MM.1S (cell line): Measurements from ENCODE around the gene INSYN2A.

Experiments used
- DNase-seq: peaks from one replicate; pipeline ENCODE4 v3.0.0-alpha.2; 2015
- H2AFZ ChIP-seq: fragments of 300-600 bp; sonication (generic); 2 replicates; pipeline ENCODE4 v1.6.0; 2016; ENCODE audit warnings: antibody characterized with exemption, low read length
- H3F3A ChIP-seq: fragments of 300-600 bp; sonication (generic); 2 replicates; pipeline ENCODE4 v1.6.1; 2016; ENCODE audit warnings: mild to moderate bottlenecking, antibody characterized with exemption, low read length, moderate library complexity, mixed read lengths; ENCODE audit not compliant: insufficient read depth
- H3K27ac ChIP-seq: fragments of 300-600 bp; sonication (generic); 2 replicates; pipeline ENCODE4 v1.5.1; 2016; ENCODE audit warnings: mild to moderate bottlenecking, low read length
- H3K27me3 ChIP-seq: fragments of 300-600 bp; sonication (generic); replicated peaks from 2 replicates; pipeline ENCODE4 v1.6.0; 2016; ENCODE audit warnings: low read length; ENCODE audit not compliant: insufficient read depth
- H3K36me3 ChIP-seq: fragments of 300-600 bp; sonication (generic); replicated peaks from 2 replicates; pipeline ENCODE4 v1.6.1; 2016; ENCODE audit warnings: mild to moderate bottlenecking, low read length, mixed read lengths; ENCODE audit not compliant: insufficient read depth
- H3K4me1 ChIP-seq: fragments of 300-600 bp; sonication (generic); 2 replicates; pipeline ENCODE4 v1.6.1; 2016; ENCODE audit warnings: low read length, mixed read lengths
- H3K4me2 ChIP-seq: fragments of 300-600 bp; sonication (generic); 2 replicates; pipeline ENCODE4 v1.6.0; 2016; ENCODE audit warnings: low read depth, low read length
- H3K4me3 ChIP-seq: fragments of 300-600 bp; sonication (generic); 2 replicates; pipeline ENCODE4 v1.5.1; 2016; ENCODE audit warnings: low read length, mixed read lengths
- H3K79me2 ChIP-seq: fragments of 300-600 bp; sonication (generic); 2 replicates; pipeline ENCODE4 v1.6.1; 2016; ENCODE audit warnings: mixed run types, low read length, mixed read lengths
- H3K9ac ChIP-seq: fragments of 300-600 bp; sonication (generic); 2 replicates; pipeline ENCODE4 v1.6.1; 2016; ENCODE audit warnings: low read length, mixed read lengths
- H3K9me2 ChIP-seq: fragments of 300-600 bp; sonication (generic); replicated peaks from 2 replicates; pipeline ENCODE4 v1.6.1; 2016; ENCODE audit warnings: mild to moderate bottlenecking, low read length, mixed read lengths; ENCODE audit not compliant: insufficient read depth
- H3K9me3 ChIP-seq: fragments of 300-600 bp; sonication (generic); replicated peaks from 2 replicates; pipeline ENCODE4 v1.6.1; 2016; ENCODE audit warnings: mild to moderate bottlenecking, low read length, mixed read lengths; ENCODE audit not compliant: insufficient read depth
- H4K20me1 ChIP-seq: fragments of 300-600 bp; sonication (generic); 2 replicates; pipeline ENCODE4 v1.6.1; 2016; ENCODE audit warnings: mild to moderate bottlenecking, low read length, moderate library complexity, mixed read lengths; ENCODE audit not compliant: insufficient read depth
- CTCF ChIP-seq: fragments of 300-600 bp; sonication (generic); IDR thresholded peaks from 2 replicates; pipeline ENCODE4 v1.5.1; 2016; ENCODE audit warnings: antibody characterized with exemption, low read length, mixed read lengths
- EZH2 ChIP-seq: fragments of 300-600 bp; sonication (generic); optimal IDR thresholded peaks from 2 replicates; pipeline ENCODE3; 2017; ENCODE audit warnings: low read depth, mild to moderate bottlenecking, antibody characterized with exemption, low read length, mixed read lengths
- EZH2phosphoT487 ChIP-seq: fragments of 300-600 bp; sonication (generic); IDR thresholded peaks from 2 replicates; pipeline ENCODE4 v1.6.1; 2018; ENCODE audit warnings: antibody characterized with exemption, low read length

The INSYN2A gene

DNA sequence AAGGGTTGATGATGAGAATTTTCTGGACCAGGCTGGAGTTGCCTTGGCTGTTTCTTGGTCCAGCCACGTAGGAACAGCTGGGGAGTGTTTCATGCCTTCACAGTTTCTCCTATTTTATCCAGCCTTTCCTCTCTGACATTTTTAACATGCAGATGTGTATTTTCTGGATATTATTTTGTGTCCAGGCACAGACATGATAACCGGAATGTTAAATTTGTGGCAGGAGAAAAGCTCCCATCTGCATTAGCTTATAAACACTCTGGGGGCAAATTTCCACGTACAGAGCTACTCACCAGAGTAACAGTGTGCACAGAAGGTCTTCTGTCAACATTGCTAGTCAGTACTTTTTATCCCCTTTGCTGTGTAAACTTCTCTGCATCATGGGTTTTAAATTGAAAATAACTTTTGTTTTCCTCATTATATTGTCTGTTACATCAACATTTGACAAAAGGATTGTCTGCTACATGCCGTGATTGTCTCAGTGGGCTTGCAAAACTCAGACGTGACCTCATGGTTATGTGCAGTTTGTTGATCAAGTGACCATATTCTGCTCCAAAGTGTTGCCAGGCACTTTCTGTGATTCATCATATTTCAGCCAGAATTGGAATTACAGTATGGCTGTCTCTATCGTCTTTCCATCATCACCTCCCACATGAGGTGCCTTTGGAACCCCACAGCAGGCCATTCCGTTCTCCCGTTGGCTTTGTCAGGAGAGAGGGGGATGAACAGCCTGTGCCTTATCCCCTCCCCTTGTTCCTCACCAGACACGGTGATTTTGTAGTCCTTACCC, 41.4 kb downstream of the INSYN2A start:
- no peak overlapping the region for H2AFZ ChIP-seq
- H3K79me2 ChIP-seq, result no peaks in the 10 kb centered on the region
- H3K36me3 ChIP-seq, result no peaks in the 10 kb centered on the region
- TF ChIP-seq EZH2phosphoT487, result no peak
- no peak for TF ChIP-seq CTCF
- no peak for TF ChIP-seq EZH2
- H3K9me3 ChIP-seq, result no peaks in the 10 kb centered on the region
- H3K27ac ChIP-seq, result no peak overlapping the region
- H3K4me3 ChIP-seq, result no peak overlapping the region
- H4K20me1 ChIP-seq, result no peaks in the 10 kb centered on the region
- H3K9ac ChIP-seq, result no peak overlapping the region
- no peak for DNase-seq
- no peaks in the 10 kb centered on the region for H3K4me1 ChIP-seq
- H3F3A ChIP-seq, result no peaks in the 10 kb centered on the region
- H3K4me2 ChIP-seq, result no peak overlapping the region
- no peaks in the 10 kb centered on the region for H3K27me3 ChIP-seq
- H3K9me2 ChIP-seq, result no peaks in the 10 kb centered on the region

DNA sequence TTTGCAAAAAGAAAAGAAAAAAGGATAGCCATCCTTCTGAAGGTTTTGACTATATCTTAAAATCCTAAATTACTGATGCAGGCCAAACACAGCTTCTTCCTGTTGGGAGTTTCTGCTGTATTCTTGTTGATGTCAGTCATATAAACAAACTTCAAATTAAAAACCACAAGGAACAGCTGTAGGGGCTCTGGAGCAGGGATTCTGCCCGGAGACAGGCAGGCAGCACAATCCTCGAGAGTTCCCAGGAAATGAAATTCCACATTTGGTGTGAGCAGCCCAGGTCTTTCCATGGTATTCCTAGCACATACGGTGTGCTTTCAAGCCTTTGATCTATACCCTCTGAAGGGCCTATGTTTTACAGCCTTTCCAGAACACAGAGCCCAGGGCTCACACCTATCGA, 43.2 kb downstream of the INSYN2A start:
- Histone ChIP-seq H3K9me3 (no peaks in the 10 kb centered on the region), H3K27me3 (no peaks in the 10 kb centered on the region), H3K36me3 (no peaks in the 10 kb centered on the region), H3K4me3 (no peak overlapping the region), H3K9me2 (no peaks in the 10 kb centered on the region), H3K9ac (no peak overlapping the region), H4K20me1 (no peaks in the 10 kb centered on the region), H3F3A (no peaks in the 10 kb centered on the region), H2AFZ (no peak overlapping the region), H3K4me1 (no peaks in the 10 kb centered on the region), H3K79me2 (no peaks in the 10 kb centered on the region), H3K27ac (no peak overlapping the region), H3K4me2 (no peak overlapping the region)
- no peak for TF ChIP-seq EZH2
- TF ChIP-seq EZH2phosphoT487, result no peak
- no peak for TF ChIP-seq CTCF
- no peak for DNase-seq

GRCh38 chr10:127151981-127152699, 44.3 kb downstream of the INSYN2A start:
- Histone ChIP-seq H3K27ac (no peak overlapping the region), H3K9ac (no peak overlapping the region), H3K79me2 (no peaks in the 10 kb centered on the region), H3K36me3 (no peaks in the 10 kb centered on the region), H3K9me3 (no peaks in the 10 kb centered on the region), H3F3A (no peaks in the 10 kb centered on the region), H3K9me2 (no peaks in the 10 kb centered on the region), H3K4me3 (no peak overlapping the region), H2AFZ (no peak overlapping the region), H3K4me2 (no peak overlapping the region), H3K4me1 (no peaks in the 10 kb centered on the region), H3K27me3 (no peaks in the 10 kb centered on the region), H4K20me1 (no peaks in the 10 kb centered on the region)
- no peak for DNase-seq
- TF ChIP-seq EZH2, result no peak
- no peak for TF ChIP-seq CTCF
- no peak for TF ChIP-seq EZH2phosphoT487
